HG03095 (cell line): ENCODE measurements around the gene NAV1.
"Not testable (repeated sequence)": the region's sequence is repeated elsewhere in the genome, so short reads cannot be mapped to it uniquely, and the experiment has no call there.

Experiments
- ATAC-seq: cut with Tn5 transposase; IDR thresholded peaks from one replicate; pipeline ENCODE4 v1.9.1; 2021; ENCODE audit warnings: moderate library complexity; ENCODE audit not compliant: unreplicated experiment

Gene NAV1

DNA sequence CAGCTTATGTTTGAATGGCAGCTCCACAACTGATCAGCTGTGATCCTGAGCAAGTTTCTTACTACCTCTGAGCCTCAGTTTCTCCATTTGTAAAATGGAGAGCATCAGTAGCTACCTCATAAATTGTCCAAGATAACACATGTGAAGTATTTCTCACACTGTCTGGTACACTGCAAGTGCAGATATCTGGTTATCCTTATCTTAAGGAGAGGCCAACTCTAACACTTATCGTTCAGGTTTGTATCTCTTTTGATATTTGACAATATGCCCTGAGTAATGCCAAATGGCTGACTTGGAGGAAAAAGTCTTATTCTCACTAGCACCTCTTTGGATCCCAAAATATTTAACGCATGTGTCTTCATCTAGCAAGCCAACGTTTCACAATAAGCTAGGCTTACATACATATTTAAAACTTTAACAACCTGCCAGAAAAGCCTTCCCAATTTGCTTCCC lies 34.7 kb upstream of the NAV1 start:
- ATAC-seq, result no peak

DNA sequence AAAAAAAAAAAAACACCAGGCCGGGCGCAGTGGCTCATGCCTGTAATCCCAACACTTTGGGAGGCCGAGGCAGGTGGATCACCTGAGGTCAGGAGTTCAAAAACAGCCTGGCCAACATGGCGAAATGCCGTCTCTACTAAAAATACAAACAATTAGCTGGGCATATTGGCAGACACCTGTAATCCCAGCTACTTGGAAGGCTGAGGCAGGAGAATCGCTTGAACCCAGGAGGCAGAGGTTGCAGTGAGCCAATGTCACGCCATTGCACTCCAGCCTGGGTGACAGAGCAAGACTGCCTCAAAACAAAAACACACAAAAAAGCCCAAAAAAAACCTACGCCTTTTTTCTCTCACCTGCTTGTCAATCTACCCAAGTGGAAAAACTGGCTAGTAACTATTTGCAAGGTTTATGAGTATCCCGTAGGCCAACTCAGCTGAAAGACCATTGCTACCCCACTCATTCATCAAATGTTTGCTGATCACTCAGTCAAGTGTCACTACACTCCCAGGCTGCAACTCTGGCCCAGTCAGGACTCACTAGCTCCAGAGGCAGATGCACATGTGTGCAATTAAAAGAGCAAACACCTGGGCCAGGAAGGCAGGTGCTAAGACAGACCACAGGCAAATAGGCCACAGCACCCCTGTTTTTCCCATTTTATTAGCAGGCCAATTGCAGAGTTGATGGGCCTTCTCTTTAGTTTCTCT lies 34.0 kb upstream of the NAV1 start:
- no peak for ATAC-seq

DNA sequence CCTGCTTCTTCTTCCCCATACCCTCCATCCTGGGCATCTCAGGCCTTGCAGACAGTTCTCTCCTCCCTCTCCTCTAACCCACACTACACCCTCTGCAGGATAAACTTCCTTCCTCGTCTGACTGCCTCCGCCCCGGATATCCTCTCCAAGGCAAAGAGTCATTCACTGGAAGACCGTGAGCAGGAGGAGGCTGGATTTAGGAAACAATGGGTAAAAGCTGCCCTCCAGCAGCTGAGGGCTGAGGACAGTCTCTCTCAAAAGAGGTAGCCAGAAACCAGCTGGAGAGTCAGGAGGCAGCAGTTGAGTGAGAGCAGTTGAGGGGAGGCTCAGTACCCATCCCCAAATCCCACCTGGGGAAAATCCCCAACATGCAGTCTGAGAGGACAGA lies 33.4 kb upstream of the NAV1 start:
- no peak for ATAC-seq

DNA sequence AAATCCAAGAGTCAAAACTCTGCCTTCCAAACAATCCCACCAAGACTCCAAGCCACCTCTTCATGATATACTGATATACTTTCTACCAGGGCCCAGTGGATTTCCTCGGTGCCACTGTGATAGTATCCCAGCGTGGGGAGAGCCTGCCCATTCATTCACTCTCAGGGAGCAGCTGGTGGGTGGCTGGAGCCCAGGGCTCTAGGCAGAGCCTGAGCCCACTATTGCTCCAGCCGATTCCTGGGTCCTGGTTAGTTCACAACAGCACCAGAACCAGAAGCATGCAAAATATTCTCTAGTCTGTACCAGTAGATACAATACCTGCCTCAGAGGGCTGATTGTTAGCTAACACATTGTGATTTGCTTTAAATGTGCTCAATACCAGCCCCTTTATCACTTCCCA lies 32.8 kb upstream of the NAV1 start:
- ATAC-seq, result no peak

DNA sequence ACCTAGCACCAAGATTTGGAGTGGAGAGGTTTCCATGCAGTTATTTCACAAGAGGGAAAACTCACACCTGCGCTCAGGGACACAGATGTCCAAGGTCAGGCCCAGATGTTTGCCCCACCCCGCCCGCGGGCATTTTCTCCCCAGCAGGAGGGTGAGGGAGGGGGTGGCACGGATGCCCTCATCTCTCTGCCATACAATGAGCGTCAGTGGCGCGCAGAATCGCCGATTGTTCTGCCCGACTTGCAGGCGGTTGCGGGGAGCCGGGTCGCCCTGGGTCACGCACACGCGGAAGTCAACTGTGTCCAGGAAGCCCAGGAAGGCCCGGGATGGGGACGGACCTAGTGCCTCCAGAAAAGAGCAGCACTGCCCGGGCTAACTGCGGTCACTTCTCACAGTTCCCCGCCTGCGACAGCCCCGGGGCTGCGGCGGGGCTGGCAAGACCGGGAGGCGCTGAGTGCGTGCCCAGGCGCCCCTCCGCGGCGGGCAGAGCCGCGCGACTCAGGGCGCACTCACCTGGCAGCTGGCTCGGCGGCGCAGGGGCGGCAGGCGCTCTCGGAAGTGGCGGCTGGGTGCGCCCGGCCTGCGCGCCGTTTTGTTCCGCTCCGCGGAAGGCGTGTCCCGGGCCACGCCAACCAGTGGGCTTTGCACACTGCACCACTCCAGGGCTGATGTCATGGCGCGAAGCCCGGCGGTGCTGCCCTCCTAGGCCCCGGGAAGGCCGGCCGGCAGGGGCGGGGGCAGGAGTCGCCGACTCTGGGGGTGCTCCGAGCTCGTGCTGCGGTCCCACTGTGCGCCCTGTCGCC lies 32.2 kb upstream of the NAV1 start, which contains the start of gene CSRP1:
Gene CSRP1, minus strand, starts transcription at position 567 of the 803 bp plus-strand sequence. CDS start 10,820 bp downstream, outside the sequence.
- ATAC-seq, result peak; percentile 81

DNA sequence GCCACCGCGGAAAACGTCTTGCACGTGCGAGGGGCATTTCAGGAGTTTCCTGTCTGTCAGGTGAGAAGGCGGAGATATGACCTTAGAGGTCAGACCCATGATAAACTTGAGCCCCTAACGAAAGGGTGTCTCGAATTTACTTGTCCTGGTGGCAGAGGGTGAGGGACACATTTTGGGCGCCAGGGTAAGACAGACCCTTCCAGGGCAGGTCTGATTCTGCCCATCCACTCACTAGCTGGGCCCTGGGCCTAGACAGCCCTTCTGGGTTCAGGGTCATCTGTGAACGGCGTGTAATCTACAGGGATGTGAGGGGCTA lies 31.6 kb upstream of the NAV1 start:
- ATAC-seq, result no peak

DNA sequence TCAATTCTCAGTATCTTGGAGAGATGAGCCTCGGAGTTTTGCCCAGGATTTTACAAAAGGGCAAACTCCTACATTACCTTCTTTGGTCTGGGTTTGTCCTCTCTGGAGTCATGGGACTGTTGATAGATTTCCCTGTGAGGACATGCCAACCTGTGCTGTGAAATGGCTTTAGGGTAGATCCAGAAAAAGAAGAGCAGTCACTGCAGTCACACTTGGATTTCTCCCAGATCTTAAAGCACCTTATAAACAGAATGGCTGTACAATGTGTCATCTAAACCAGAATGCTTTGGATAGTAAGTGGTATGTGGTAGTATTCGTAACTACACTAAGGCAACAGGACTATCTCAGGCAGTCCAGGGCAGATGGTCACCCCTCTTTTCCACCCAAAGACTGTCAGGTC lies 30.1 kb upstream of the NAV1 start:
- ATAC-seq, result no peak

DNA sequence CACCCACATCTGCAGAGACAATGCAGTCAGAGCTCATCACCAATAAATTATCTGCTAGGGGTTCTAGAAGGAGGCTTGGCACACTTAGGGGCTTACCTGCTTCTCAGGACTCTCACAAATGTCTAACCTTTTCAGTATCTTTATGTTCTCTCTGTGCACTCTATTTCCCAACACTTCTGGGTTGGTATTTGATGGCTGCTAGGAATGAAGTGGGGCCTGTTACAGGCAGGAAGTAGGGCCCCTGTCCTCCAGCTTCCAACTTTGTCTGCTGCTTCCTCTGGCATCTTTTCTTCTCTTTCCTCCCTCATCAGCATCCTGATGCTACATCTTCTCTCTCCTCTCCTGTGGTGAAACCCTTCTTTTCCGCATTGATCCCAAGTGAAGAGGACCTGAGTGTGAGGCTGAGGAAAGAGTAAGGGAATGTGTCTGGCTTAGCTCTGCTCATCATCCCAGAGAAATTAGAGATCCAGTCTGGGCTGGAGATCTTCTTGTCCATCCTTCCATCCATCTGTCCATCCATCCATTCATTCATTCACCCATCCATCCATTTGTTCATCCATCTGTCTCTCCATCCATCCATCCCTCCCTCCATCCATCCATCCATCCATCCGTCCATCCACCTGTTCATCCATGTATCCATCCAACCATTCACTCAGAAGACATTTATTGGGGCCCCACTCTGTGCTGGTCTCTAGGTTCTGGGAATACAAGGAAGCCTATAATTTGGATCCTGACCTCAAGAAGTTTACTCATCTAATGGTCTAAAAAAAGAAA lies 29.1 kb upstream of the NAV1 start:
- ATAC-seq, result no peak

DNA sequence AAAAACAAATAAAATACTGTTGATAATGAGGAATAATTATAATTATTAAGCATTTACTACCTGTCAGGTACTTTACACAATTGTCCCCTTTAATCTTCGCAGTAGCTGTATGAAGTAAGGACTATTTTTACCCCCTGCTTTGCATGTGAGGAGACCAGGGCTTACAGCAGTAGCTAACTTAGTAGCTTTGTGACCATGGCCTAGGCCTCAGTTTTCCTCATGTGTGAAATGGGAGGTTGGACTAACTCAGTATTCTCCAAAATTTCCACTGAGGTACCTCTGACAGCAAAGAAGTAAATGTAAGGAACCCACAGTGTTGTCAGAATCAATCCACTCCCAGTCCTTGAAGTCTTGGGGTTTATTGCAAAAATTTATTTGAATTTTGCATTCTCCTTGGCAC lies 28.2 kb upstream of the NAV1 start:
- no peak for ATAC-seq

DNA sequence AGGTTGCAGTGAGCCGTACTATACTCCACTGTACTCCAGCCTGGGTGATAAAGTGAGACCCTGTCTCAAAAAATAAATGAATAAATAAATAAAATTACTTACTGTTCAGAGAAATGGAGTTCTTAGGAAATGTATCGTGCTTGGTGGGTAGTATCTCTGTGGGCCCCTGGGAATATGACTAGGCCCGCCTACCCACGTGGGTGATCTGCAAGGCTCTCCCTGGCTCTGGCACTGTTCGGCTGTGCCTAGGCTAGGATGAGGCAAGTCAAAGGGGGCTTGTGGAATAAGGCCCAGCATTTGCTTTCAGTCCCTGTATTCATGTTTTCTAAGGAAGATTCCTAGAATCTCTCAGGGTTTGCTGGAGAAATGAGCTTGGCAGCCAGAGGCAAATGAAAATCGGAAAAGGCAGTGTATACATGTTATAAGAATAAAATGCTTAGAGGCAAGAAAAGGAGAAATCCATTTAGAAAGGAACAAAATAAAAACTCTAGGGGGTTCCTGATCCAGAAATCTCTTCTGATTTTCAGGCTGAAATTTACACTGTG lies 27.5 kb upstream of the NAV1 start:
- no peak for ATAC-seq

DNA sequence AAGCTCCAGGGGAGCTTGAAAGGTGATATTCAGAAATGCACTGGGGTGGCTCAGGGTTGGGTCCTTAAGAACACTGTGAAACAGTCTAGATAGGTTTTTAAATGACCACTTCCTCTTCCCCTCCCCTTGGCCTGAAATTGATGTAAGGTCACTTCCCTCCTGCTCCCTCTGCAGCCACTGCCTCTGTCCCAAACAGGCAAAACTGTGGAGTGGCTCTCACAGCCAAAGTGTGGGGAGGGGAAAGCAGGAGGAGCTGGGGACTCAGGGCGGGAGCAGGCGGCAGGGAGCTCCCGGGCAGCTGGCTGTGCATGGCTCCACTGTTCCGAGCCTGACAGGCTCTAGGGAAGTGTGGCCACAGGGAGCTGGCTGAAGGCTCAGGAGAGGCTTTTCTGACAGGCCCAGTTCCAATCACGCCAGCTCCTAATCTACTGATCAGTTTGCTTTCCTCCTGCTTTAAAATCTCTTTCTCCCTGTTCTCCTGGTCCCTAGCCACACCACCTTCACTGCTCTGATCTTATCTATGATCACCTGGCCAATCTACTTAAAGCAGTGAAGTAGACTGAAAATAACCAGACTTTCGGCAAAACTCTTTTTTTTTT lies 26.9 kb upstream of the NAV1 start:
- peak; percentile 48 for ATAC-seq

DNA sequence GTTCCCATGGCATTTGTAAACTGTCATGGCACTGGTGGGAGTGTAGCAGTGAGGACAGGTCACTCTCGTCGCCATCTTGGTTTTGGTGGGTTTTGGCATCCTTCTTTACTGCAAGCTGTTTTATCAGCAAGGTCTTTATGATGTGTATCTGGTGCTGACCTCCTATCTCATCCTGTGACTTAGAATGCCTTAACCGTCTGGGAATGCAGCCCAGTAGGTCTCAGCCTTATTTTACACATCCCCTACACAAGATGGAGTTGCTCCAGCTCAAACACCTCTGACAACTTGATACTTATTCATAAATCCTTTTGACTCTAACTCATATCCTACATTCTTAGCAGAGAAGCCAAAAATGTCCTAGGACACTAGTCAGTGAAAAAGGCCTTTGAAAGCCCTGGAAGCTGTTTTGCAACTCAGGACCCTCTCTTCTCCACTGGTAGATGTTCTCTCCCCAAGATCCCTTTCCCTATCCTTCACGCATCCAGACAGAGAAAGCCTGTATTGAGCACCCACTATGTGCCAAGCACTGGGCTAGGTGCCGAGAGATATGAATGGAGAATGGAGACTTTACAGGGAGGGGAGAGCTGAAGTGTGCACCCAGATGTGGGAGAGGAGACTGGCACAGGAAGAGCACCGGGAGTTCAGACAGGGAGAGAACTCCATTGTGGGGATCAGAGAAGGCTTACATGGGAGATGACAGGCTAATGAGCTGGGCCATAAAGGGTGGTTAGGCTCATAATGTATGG lies 25.3 kb upstream of the NAV1 start:
- no peak for ATAC-seq

DNA sequence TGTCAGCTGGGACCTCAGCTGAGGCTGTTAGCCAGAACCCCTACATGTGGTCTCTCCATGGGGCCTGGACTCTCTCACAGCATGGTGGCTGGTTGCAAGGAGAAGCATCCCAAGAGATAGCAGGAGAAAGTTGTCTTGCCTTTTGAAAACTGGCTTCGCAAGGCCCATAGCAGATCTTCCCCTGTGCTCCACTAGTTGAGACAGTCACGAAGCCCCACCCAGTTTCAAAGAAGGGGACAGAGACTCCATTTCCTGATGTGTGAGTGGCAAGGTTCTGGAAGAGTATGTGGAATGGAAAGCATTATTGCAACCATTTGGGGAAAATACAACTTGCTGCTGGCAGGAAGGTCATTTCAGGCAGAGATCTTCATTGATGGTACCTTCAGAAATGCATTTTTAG lies 24.5 kb upstream of the NAV1 start:
- ATAC-seq, result no peak

DNA sequence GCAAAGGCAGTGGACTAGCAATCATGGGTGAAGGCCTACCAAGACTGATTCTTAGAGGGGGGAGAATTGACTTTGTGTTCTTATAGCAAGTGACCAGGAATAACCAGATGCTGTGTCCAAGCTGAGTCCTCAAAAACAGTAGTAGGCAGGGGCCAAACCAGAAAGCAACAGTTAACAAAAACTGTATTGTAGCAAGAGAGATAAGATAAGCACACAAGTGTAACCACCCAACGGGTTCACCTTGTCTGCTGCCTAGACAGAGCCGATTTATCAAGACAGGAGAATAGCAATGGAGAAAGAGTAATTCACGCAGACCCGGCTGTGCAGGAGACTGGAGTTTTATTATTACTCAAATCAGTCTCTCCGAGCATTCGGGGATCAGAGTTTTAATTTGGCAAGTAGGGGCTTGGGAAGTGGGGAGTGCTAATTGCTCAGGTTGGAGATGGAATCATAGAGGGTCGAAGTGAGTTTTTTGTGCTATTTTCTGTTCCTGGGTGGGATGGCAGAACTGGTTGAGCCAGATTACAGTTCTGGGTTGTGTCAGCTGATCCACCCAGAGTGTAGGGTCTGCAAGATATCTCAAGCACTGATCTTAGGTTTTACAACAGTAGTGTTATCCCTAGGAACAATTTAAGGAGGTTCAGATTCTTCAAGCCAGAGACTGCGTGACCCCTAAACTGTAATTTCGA lies 23.7 kb upstream of the NAV1 start:
- no peak for ATAC-seq

DNA sequence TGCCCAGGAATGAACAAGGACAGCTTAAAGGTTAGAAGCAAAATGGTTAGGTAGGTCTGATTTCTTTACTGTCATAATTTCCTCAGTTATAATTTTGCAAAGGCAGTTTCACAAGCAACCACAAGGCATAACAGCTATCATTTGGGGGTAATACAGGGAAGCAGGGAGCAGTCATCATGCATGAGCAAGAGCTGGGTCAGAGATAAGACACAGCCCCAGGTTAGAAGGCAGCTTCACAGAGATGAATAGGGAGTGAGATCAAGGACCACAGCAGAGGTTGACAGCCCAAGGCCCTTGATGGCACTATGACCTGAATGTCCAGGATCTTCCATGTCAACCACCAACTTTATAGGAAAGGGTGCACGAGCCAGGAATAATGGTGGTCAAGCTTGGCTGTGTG lies 23.0 kb upstream of the NAV1 start:
- ATAC-seq, result no peak

DNA sequence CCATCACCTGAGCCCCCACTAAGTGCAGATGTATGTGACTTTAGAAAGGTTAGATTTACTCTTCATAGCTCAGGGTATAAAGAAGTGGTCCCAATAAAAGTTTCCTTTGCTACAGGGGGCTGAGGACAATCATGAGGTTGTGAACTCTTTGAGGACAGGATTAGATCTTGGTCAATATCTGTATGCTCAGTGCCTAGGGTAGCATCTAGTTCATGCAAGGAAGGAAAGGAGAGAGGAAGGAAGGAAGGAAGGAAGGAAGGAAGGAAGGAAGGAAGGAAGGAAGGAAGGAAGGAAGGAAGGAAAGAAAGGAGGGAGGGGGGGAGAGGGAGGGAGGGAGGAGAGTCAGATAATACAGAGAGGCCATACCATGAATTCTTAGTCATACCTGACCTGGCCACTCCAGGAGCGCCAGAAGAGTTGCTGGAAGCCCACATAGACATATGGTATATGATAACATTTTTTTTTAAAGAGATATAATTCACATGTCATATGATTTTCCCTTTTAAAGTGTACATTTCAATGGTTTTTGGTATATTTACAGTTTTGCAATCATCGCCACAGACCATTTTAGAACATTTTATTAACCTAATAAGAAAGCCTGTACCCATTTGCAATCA lies 22.3 kb upstream of the NAV1 start:
- ATAC-seq, result no peak

DNA sequence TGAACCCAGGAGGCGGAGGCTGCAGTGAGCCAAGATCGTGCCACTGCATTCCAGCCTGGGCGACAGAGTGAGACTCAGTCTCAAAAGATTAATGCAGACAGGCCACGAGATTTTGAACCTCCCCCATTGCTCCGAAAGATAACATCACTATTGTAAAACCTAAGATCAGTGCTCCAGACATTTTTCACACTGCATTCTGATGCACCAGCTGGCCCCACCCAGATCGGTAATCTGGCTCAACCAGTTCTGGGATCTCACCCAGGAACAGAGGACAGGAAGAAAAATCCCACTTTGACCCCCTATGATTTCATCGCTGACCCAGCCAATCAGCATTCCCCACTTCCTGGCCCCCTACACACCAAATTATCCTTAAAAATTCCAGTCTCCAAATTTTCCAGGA lies 21.3 kb upstream of the NAV1 start:
- ATAC-seq, result no peak

DNA sequence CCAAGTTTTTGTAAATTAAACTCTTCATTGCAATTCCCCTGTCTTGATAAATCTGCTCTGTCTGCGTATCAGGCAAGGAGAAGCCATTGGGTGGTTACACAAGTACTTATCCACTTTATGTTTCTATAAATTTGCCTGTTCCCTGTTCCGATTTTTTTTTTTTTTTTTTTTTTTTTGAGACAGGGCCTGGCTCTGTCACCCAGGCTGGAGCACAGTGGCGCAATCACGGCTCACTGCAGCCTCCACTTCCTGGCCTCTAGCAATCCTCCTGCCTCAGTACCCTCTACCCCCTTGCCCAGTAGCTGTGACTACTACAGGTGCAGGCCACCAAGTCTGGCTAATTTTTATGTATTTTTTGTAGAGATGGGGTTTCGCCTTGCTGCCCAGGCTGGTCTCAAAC lies 20.9 kb upstream of the NAV1 start:
- ATAC-seq, result no peak

DNA sequence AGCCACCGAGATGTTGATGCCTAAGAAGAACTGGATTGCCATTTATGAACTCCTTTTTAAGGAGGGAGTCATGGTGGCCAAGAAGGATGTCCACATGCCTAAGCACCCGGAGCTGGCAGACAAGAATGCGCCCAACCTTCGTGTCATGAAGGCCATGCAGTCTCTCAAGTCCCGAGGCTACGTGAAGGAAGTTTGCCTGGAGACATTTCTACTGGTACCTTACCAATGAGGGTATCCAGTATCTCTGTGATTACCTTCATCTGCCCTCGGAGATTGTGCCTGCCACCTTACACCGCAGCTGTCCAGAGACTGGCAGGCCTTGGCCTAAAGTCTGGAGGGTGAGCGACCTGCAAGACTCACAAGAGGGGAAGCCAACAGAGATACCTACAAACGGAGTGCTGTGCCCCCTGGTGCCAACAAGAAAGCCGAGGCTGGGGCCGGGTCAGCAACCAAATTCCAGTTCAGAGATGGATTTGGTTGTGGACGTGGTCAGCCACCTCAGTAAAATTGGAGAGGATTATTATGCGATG lies 18.8 kb upstream of the NAV1 start:
- not testable (repeated sequence) for ATAC-seq
